NB4 (cell line): ENCODE results near the gene ABCD1.
"Not testable (repeated sequence)": the region's sequence is repeated elsewhere in the genome, so short reads cannot be mapped to it uniquely, and the experiment has no call there.

ENCODE experiments used
- DNase-seq: peaks from one replicate; pipeline ENCODE4 v3.0.0; 2010; ENCODE audit warnings: low read depth
- H3K4me3 ChIP-seq: one replicate; pipeline ENCODE4 v1.5.1; 2011; ENCODE audit warnings: mild to moderate bottlenecking, low read depth, low read length, moderate library complexity
- CTCF ChIP-seq: IDR thresholded peaks from one replicate; pipeline ENCODE4 v1.5.1; 2012; ENCODE audit warnings: low read depth, low read length
- MAX ChIP-seq: IDR thresholded peaks from 2 replicates; pipeline ENCODE4 v1.6.1; 2011; ENCODE audit warnings: low read depth, low read length
- MYC ChIP-seq: IDR thresholded peaks from 2 replicates; pipeline ENCODE4 v1.6.1; 2011; ENCODE audit warnings: low read depth, low read length
- POLR2A ChIP-seq: IDR thresholded peaks from 2 replicates; pipeline ENCODE4 v1.6.1; 2011; ENCODE audit warnings: mild to moderate bottlenecking; ENCODE audit not compliant: insufficient read length; ENCODE audit errors: extremely low read depth

ABCD1 gene

DNA sequence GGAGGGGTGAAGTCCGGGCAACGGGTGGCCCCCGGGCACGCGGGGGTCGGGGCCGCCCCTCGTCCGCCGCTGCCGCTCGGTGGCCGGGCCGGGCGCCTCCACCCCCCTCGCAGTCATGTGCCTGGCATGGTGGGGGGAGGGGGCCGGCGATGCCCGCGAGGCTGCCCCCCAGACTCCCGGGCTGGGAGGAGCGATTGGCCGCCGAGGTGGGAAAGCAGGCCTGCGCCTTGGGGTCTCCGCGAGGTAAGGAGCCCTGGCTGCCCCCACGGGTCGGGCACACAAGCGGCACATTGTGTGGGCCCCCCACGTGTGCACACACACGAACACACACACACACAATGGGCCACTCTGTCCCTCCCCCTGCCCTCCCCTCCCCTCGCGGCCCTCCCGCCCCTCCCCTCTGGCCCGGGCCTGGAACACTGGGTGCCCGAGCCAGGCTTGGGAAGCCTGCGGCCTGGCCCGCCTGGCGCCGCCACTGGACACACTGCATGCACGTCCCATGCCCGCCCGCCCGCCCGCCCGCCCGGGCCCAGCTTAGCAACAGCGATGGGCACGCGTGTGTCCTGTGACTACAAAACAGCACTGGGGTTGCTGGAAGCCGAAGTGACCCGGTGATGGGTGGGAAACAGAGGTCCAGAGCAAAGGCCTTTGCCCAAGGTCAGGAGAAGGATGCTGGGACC, 35.6 kb upstream of the ABCD1 start:
- no peak for DNase-seq
- H3K4me3 ChIP-seq, result no peak overlapping the region
- TF ChIP-seq POLR2A, result no peak
- no peak for TF ChIP-seq MAX
- TF ChIP-seq MYC, result no peak
- no peak for TF ChIP-seq CTCF

- no peak for DNase-seq
- H3K4me3 ChIP-seq, result no peak overlapping the region
- TF ChIP-seq MAX, result no peak
- TF ChIP-seq POLR2A, result no peak
- no peak for TF ChIP-seq CTCF
- no peak for TF ChIP-seq MYC
Observed at GRCh38 chrX:153689654-153690465, 34.8 kb upstream of the ABCD1 start.

DNA sequence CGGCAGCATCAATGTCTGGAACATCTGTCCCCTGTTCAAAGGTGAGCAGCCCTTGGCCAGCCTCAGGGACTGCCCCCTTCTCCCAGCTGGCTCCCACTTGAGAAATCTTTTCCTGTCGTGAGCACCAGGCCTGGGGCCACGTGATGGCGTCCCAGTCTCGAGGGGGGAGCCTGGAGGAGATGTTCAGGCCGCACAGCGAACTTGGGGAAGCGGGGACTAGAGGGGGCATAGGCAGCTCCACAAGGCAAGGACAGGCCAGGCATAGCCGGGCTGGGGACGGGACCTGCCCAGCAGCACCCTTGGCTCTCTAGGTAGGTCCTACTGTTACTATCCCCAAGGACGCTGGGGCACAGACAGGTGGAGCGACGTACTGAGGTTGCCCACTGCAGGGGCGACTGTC, 34.2 kb upstream of the ABCD1 start:
- DNase-seq, result no peak
- H3K4me3 ChIP-seq, result no peak overlapping the region
- TF ChIP-seq MAX, result no peak

DNA sequence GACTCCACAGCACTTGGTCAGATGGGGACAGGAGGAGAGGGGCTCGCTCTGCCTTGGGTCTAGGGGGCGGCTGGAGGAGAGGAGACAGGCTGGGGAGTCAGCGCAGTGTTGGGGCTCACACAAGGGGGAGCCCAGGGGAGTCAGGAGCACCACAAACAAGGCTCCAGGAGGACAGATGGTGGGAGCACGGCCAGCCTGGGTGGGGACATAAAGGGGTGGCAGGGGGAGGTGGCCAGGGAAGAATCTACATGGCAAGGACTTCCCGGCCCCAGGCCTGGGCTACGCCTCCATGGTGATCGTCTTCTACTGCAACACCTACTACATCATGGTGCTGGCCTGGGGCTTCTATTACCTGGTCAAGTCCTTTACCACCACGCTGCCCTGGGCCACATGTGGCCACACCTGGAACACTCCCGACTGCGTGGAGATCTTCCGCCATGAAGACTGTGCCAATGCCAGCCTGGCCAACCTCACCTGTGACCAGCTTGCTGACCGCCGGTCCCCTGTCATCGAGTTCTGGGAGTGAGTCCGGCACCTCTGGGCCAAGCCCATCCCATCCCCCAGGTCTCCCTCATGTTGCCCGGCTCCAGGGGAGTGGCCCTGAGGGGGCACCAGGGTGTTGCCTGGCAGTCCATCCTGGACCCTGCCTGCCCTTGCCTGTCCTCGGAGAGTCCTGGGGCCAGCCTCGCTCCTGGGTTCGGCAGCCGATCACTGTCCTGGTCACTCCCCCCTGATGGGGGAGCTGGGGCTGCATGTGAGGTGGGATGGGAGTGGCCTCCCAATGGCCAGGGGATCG, 33.4 kb upstream of the ABCD1 start:
- not testable (repeated sequence) for H3K4me3 ChIP-seq, DNase-seq

GRCh38 chrX:153692003-153692402, 32.7 kb upstream of the ABCD1 start:
- no peak overlapping the region for H3K4me3 ChIP-seq
- no peak for DNase-seq
- no peak for TF ChIP-seq MYC
- no peak for TF ChIP-seq CTCF
- no peak for TF ChIP-seq POLR2A
- no peak for TF ChIP-seq MAX

- H3K4me3 ChIP-seq, result no peak overlapping the region
- TF ChIP-seq POLR2A (no peak), MAX (no peak), MYC (no peak), CTCF (no peak)
- no peak for DNase-seq
Observed at GRCh38 chrX:153692611-153693156, 32.0 kb upstream of the ABCD1 start.
